Uterus (tissue), 2 donors: ENCODE results near the gene CYSTM1.

Source experiments
- POLR2A ChIP-seq, 2 donors: fragments of 450-650 bp; IDR thresholded peaks; one replicate each; pipeline ENCODE4 v1.6.1; 2016; ENCODE audit warnings: antibody characterized with exemption in 2 of 2, mild to moderate bottlenecking in 1 of 2, moderate library complexity in 1 of 2
- TF ChIP-seq, protein P1 (sequence below), 4 experiments: fragments of 200-600 bp in 2 of 4; fragments of 450-650 bp in 2 of 4; sonication (generic) in 2 of 4; IDR thresholded peaks; one replicate each; pipeline ENCODE4 v1.5.1; 2016 to 2019; ENCODE audit warnings: antibody characterized with exemption in 4 of 4, mild to moderate bottlenecking in 2 of 4, moderate library complexity in 1 of 4

DNA sequence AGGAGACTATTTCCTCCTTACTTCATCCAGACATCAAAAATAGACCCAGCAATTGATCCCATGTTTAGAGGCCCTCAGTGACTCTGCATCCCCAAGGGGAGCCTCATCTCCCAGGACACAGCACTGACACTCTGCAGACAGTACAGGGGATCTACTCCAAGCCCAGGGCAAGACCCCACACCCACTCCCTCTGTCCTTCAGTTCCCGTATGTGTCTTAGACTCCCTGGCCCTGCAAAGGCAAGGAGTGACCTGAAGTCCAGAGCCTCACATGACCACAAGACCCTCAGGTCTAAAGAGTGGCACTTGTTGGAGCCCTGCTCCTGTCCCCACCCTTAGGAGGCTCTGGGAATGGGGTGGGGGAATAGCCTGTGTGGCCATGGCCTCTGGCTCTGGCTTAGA lies 27.5 kb upstream of the CYSTM1 start:
- TF ChIP-seq, protein P1, sequence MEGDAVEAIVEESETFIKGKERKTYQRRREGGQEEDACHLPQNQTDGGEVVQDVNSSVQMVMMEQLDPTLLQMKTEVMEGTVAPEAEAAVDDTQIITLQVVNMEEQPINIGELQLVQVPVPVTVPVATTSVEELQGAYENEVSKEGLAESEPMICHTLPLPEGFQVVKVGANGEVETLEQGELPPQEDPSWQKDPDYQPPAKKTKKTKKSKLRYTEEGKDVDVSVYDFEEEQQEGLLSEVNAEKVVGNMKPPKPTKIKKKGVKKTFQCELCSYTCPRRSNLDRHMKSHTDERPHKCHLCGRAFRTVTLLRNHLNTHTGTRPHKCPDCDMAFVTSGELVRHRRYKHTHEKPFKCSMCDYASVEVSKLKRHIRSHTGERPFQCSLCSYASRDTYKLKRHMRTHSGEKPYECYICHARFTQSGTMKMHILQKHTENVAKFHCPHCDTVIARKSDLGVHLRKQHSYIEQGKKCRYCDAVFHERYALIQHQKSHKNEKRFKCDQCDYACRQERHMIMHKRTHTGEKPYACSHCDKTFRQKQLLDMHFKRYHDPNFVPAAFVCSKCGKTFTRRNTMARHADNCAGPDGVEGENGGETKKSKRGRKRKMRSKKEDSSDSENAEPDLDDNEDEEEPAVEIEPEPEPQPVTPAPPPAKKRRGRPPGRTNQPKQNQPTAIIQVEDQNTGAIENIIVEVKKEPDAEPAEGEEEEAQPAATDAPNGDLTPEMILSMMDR (IDR thresholded peaks at IDR 0.05): no peak
- no peak for TF ChIP-seq POLR2A (IDR thresholded peaks at IDR 0.05)
